Measurements from ENCODE around the gene CPA2. TPM values are rescaled to one million over a fixed set of nuclear protein-coding genes. Genes with fewer than 3 reads are reported as not detected.

Gene CPA2
- total and polyA plus RNA-seq, 2 experiments from 2014 or later, result not detected

DNA sequence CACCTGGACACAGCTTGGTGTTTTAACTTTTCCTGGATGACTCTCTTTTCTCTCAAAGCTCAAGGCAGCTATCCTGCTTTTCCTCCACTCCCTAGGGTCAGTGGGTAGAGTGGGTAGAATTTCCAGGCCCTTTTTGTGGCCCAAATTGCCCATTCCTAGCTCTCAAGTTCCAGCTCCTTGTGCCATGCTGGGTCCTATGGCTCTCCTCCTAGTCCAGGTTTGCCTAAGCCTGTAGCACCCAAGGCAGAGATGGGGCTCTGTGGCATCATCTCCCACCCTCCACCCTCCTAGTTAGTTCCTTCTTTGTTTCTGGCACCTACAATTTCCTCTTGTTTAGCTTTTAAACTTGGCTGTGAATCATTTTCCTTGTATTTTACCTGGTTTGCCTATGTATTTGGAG is 36.0 kb downstream of the CPA2 start:
- H3K27ac Mint-ChIP-seq, result no peak overlapping the region
- no peak for ATAC-seq
- H3K27ac ChIP-seq (ENCODE audit: low read depth), result no peak overlapping the region

More for the DNA sequence above, 36.0 kb downstream of the CPA2 start:
- no peak for TF ChIP-seq EZH2phosphoT487 (IDR thresholded peaks at IDR 0.05; ENCODE audit: unreplicated experiment)
- no peak for TF ChIP-seq STAT1 (IDR thresholded peaks at IDR 0.05; ENCODE audit: unreplicated experiment)
- no peak for TF ChIP-seq EZH2 (IDR thresholded peaks at IDR 0.05; ENCODE audit: low read depth, unreplicated experiment)
- no peak for TF ChIP-seq ZNF331 (CRISPR knock-in tag; IDR thresholded peaks at IDR 0.05; ENCODE audit: low read depth)
- TF ChIP-seq, protein P1, sequence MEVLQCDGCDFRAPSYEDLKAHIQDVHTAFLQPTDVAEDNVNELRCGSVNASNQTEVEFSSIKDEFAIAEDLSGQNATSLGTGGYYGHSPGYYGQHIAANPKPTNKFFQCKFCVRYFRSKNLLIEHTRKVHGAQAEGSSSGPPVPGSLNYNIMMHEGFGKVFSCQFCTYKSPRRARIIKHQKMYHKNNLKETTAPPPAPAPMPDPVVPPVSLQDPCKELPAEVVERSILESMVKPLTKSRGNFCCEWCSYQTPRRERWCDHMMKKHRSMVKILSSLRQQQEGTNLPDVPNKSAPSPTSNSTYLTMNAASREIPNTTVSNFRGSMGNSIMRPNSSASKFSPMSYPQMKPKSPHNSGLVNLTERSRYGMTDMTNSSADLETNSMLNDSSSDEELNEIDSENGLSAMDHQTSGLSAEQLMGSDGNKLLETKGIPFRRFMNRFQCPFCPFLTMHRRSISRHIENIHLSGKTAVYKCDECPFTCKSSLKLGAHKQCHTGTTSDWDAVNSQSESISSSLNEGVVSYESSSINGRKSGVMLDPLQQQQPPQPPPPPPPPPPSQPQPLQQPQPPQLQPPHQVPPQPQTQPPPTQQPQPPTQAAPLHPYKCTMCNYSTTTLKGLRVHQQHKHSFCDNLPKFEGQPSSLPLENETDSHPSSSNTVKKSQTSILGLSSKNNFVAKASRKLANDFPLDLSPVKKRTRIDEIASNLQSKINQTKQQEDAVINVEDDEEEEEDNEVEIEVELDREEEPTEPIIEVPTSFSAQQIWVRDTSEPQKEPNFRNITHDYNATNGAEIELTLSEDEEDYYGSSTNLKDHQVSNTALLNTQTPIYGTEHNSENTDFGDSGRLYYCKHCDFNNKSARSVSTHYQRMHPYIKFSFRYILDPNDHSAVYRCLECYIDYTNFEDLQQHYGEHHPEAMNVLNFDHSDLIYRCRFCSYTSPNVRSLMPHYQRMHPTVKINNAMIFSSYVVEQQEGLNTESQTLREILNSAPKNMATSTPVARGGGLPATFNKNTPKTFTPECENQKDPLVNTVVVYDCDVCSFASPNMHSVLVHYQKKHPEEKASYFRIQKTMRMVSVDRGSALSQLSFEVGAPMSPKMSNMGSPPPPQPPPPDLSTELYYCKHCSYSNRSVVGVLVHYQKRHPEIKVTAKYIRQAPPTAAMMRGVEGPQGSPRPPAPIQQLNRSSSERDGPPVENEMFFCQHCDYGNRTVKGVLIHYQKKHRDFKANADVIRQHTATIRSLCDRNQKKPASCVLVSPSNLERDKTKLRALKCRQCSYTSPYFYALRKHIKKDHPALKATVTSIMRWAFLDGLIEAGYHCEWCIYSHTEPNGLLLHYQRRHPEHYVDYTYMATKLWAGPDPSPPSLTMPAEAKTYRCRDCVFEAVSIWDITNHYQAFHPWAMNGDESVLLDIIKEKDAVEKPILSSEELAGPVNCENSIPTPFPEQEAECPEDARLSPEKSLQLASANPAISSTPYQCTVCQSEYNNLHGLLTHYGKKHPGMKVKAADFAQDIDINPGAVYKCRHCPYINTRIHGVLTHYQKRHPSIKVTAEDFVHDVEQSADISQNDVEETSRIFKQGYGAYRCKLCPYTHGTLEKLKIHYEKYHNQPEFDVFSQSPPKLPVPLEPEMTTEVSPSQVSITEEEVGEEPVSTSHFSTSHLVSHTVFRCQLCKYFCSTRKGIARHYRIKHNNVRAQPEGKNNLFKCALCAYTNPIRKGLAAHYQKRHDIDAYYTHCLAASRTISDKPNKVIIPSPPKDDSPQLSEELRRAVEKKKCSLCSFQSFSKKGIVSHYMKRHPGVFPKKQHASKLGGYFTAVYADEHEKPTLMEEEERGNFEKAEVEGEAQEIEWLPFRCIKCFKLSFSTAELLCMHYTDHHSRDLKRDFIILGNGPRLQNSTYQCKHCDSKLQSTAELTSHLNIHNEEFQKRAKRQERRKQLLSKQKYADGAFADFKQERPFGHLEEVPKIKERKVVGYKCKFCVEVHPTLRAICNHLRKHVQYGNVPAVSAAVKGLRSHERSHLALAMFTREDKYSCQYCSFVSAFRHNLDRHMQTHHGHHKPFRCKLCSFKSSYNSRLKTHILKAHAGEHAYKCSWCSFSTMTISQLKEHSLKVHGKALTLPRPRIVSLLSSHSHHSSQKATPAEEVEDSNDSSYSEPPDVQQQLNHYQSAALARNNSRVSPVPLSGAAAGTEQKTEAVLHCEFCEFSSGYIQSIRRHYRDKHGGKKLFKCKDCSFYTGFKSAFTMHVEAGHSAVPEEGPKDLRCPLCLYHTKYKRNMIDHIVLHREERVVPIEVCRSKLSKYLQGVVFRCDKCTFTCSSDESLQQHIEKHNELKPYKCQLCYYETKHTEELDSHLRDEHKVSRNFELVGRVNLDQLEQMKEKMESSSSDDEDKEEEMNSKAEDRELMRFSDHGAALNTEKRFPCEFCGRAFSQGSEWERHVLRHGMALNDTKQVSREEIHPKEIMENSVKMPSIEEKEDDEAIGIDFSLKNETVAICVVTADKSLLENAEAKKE (CRISPR knock-in tag; IDR thresholded peaks at IDR 0.05), result no peak
- TF ChIP-seq, protein P2, sequence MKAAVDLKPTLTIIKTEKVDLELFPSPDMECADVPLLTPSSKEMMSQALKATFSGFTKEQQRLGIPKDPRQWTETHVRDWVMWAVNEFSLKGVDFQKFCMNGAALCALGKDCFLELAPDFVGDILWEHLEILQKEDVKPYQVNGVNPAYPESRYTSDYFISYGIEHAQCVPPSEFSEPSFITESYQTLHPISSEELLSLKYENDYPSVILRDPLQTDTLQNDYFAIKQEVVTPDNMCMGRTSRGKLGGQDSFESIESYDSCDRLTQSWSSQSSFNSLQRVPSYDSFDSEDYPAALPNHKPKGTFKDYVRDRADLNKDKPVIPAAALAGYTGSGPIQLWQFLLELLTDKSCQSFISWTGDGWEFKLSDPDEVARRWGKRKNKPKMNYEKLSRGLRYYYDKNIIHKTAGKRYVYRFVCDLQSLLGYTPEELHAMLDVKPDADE (IDR thresholded peaks at IDR 0.05), result no peak
- no peak for TF ChIP-seq NANOG (IDR thresholded peaks at IDR 0.05; ENCODE audit: borderline replicate concordance)
- TF ChIP-seq, protein P3, sequence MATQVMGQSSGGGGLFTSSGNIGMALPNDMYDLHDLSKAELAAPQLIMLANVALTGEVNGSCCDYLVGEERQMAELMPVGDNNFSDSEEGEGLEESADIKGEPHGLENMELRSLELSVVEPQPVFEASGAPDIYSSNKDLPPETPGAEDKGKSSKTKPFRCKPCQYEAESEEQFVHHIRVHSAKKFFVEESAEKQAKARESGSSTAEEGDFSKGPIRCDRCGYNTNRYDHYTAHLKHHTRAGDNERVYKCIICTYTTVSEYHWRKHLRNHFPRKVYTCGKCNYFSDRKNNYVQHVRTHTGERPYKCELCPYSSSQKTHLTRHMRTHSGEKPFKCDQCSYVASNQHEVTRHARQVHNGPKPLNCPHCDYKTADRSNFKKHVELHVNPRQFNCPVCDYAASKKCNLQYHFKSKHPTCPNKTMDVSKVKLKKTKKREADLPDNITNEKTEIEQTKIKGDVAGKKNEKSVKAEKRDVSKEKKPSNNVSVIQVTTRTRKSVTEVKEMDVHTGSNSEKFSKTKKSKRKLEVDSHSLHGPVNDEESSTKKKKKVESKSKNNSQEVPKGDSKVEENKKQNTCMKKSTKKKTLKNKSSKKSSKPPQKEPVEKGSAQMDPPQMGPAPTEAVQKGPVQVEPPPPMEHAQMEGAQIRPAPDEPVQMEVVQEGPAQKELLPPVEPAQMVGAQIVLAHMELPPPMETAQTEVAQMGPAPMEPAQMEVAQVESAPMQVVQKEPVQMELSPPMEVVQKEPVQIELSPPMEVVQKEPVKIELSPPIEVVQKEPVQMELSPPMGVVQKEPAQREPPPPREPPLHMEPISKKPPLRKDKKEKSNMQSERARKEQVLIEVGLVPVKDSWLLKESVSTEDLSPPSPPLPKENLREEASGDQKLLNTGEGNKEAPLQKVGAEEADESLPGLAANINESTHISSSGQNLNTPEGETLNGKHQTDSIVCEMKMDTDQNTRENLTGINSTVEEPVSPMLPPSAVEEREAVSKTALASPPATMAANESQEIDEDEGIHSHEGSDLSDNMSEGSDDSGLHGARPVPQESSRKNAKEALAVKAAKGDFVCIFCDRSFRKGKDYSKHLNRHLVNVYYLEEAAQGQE (IDR thresholded peaks at IDR 0.05; ENCODE audit: unreplicated experiment), result no peak
- TF ChIP-seq, protein P4, sequence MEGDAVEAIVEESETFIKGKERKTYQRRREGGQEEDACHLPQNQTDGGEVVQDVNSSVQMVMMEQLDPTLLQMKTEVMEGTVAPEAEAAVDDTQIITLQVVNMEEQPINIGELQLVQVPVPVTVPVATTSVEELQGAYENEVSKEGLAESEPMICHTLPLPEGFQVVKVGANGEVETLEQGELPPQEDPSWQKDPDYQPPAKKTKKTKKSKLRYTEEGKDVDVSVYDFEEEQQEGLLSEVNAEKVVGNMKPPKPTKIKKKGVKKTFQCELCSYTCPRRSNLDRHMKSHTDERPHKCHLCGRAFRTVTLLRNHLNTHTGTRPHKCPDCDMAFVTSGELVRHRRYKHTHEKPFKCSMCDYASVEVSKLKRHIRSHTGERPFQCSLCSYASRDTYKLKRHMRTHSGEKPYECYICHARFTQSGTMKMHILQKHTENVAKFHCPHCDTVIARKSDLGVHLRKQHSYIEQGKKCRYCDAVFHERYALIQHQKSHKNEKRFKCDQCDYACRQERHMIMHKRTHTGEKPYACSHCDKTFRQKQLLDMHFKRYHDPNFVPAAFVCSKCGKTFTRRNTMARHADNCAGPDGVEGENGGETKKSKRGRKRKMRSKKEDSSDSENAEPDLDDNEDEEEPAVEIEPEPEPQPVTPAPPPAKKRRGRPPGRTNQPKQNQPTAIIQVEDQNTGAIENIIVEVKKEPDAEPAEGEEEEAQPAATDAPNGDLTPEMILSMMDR (conservative IDR thresholded peaks at IDR 0.05; ENCODE audit: low read depth in 2 of 2), result no peak
- TF ChIP-seq JUNB (IDR thresholded peaks at IDR 0.05; ENCODE audit: unreplicated experiment), result no peak
- TF ChIP-seq CREB1 (CRISPR knock-in tag; IDR thresholded peaks at IDR 0.05; ENCODE audit: low read depth), result no peak
- TF ChIP-seq ZNF114 (CRISPR knock-in tag; IDR thresholded peaks at IDR 0.05), result no peak
- TF ChIP-seq POLR2AphosphoS5 (IDR thresholded peaks at IDR 0.05; ENCODE audit: low read depth), result no peak
- Histone ChIP-seq H3F3A (replicated peaks; ENCODE audit: low read depth) (no peaks in the 10 kb centered on the region), H3K36me3 (ENCODE audit: insufficient read depth) (no peaks in the 10 kb centered on the region), H3K9me2 (ENCODE audit: insufficient read depth) (no peaks in the 10 kb centered on the region), H3K4me2 (no peak overlapping the region), H3K4me1 (ENCODE audit: insufficient read depth) (no peaks in the 10 kb centered on the region), H3K79me2 (replicated peaks; ENCODE audit: insufficient read depth) (no peaks in the 10 kb centered on the region), H3K27me3 (ENCODE audit: insufficient read depth) (no peaks in the 10 kb centered on the region), H3K4me3 (no peak overlapping the region), H4K20me1 (replicated peaks; ENCODE audit: insufficient read depth) (no peaks in the 10 kb centered on the region), H2AFZ (no peak overlapping the region)
- H3K4me1 Mint-ChIP-seq, result no peaks in the 10 kb centered on the region
- no peaks in the 10 kb centered on the region for H3K36me3 Mint-ChIP-seq (ENCODE audit: low read depth)
- DNase-seq (ENCODE audit: low spot score), result no peak
- no peaks in the 10 kb centered on the region; the same call in 2 of the 3 replicates for H3K9me3 Mint-ChIP-seq
- H3K27me3 Mint-ChIP-seq (ENCODE audit: insufficient read depth, low read depth, poor library complexity), result peaks cover 12% of the 10 kb centered on the region
- no peak overlapping the region for H3K4me3 Mint-ChIP-seq
